ENCODE results near the gene FOXM1.

DNA sequence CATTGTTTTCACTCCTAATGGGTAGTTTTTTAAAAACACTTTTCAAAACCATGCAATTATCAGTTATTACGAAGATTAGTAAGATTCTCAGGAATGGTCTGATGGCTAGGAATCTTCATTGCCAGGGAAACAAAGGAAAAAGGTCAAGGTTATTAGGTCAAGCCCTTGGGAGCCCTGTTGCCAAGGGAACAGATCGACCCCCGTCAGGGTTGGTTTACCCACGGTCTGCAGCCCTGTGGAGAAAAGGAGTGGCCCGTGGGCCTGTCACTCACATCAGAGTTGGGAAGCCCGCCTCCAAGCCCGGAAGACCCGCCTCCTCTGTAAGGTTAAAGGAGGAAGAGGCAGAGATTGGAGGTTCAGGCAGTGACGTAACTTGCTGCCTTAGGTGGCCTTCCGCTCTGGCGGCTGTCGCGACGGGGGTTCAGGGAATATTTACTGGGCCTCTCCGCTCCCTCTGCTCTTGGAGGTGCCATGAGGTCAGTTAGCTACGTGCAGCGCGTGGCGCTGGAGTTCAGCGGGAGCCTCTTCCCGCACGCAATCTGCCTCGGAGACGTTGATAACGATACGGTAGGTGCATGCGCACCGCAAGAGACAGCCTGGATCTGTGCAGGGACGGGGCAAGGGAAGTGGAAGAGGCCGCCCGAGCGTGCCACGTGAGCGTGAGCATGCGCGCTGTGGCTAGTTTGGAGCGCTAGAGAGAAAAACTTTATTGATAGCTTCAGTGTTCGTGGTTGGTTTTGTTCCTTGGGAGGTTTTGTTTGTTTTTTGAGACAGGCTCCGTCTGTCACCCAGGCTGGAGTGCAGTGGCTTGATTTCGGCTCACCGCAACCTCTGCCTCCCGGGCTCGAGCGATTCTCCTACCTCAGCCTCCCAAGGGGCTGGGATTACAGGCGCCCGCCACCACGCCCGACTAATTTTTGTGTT, 64.4 kb downstream of the FOXM1 start, which contains the start of gene ITFG2:
- TF ChIP-seq KAT7 (CRISPR knock-in tag; IDR thresholded peaks at IDR 0.05; ENCODE audit: borderline replicate concordance): peak; percentile 80; the same call in 1 of the 2 replicates
- TF ChIP-seq, protein P1, sequence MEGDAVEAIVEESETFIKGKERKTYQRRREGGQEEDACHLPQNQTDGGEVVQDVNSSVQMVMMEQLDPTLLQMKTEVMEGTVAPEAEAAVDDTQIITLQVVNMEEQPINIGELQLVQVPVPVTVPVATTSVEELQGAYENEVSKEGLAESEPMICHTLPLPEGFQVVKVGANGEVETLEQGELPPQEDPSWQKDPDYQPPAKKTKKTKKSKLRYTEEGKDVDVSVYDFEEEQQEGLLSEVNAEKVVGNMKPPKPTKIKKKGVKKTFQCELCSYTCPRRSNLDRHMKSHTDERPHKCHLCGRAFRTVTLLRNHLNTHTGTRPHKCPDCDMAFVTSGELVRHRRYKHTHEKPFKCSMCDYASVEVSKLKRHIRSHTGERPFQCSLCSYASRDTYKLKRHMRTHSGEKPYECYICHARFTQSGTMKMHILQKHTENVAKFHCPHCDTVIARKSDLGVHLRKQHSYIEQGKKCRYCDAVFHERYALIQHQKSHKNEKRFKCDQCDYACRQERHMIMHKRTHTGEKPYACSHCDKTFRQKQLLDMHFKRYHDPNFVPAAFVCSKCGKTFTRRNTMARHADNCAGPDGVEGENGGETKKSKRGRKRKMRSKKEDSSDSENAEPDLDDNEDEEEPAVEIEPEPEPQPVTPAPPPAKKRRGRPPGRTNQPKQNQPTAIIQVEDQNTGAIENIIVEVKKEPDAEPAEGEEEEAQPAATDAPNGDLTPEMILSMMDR (IDR thresholded peaks at IDR 0.05): no peak; the same call in 1 of the 2 replicates
- peak; percentile 25; the same call in 1 of the 2 replicates for TF ChIP-seq ZNF121 (CRISPR knock-in tag; IDR thresholded peaks at IDR 0.05)
- TF ChIP-seq, protein P2, sequence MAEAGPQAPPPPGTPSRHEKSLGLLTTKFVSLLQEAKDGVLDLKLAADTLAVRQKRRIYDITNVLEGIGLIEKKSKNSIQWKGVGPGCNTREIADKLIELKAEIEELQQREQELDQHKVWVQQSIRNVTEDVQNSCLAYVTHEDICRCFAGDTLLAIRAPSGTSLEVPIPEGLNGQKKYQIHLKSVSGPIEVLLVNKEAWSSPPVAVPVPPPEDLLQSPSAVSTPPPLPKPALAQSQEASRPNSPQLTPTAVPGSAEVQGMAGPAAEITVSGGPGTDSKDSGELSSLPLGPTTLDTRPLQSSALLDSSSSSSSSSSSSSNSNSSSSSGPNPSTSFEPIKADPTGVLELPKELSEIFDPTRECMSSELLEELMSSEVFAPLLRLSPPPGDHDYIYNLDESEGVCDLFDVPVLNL (CRISPR knock-in tag; IDR thresholded peaks at IDR 0.05; ENCODE audit: borderline replicate concordance, low read depth): no peak
- TF ChIP-seq ZNF396 (CRISPR knock-in tag; IDR thresholded peaks at IDR 0.05; ENCODE audit: borderline replicate concordance): no peak
- TF ChIP-seq, protein P3, sequence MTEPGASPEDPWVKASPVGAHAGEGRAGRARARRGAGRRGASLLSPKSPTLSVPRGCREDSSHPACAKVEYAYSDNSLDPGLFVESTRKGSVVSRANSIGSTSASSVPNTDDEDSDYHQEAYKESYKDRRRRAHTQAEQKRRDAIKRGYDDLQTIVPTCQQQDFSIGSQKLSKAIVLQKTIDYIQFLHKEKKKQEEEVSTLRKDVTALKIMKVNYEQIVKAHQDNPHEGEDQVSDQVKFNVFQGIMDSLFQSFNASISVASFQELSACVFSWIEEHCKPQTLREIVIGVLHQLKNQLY (CRISPR knock-in tag; IDR thresholded peaks at IDR 0.05): no peak
- peak; percentile 56; the same call in 1 of the 2 replicates for TF ChIP-seq CREB1 (CRISPR knock-in tag; IDR thresholded peaks at IDR 0.05)
